Nephron (organoid): ENCODE data around the gene TUBB2A.
"Not testable (repeated sequence)": the region's sequence is repeated elsewhere in the genome, so short reads cannot be mapped to it uniquely, and the experiment has no call there.

ENCODE experiments used
- H3K27ac Mint-ChIP-seq, 3 experiments: 2 replicates each; pipeline ENCODE4 v1.8.0; 2020; ENCODE audit warnings: mixed read lengths in 3 of 3, mild to moderate bottlenecking in 2 of 3, moderate library complexity in 1 of 3
- H3K27me3 Mint-ChIP-seq: 2 replicates; pipeline ENCODE4 v1.8.0; 2021; ENCODE audit warnings: low read depth, mild to moderate bottlenecking, moderate library complexity, mixed read lengths
- H3K36me3 Mint-ChIP-seq: 2 replicates; pipeline ENCODE4 v1.8.0; 2020; ENCODE audit warnings: low read depth, mixed read lengths
- H3K4me1 Mint-ChIP-seq: 2 replicates; pipeline ENCODE4 v1.8.0; 2020; ENCODE audit warnings: mixed read lengths
- H3K4me3 Mint-ChIP-seq, 3 experiments: 2 replicates each; pipeline ENCODE4 v1.8.0; 2020; ENCODE audit warnings: mild to moderate bottlenecking in 3 of 3, mixed read lengths in 3 of 3, moderate library complexity in 2 of 3
- H3K9me3 Mint-ChIP-seq: 2 replicates; pipeline ENCODE4 v1.8.0; 2020; ENCODE audit warnings: mixed read lengths
- TF ChIP-seq, protein P1 (sequence below), 3 experiments: fragments of 200-600 bp; sonication (generic); IDR thresholded peaks; one replicate each; pipeline ENCODE4 v1.5.0; 2021; ENCODE audit warnings: antibody characterized with exemption in 3 of 3; ENCODE audit not compliant: unreplicated experiment in 3 of 3

TUBB2A gene

GRCh38 chr6:3188262-3188661, 30.9 kb upstream of the TUBB2A start:
- Mint-ChIP-seq H3K4me1 (no peaks in the 10 kb centered on the region), H3K27ac (no peak overlapping the region), H3K27me3 (peaks cover 13% of the 10 kb centered on the region), H3K36me3 (no peaks in the 10 kb centered on the region), H3K9me3 (no peaks in the 10 kb centered on the region), H3K4me3 (no peak overlapping the region)
- TF ChIP-seq, protein P1, sequence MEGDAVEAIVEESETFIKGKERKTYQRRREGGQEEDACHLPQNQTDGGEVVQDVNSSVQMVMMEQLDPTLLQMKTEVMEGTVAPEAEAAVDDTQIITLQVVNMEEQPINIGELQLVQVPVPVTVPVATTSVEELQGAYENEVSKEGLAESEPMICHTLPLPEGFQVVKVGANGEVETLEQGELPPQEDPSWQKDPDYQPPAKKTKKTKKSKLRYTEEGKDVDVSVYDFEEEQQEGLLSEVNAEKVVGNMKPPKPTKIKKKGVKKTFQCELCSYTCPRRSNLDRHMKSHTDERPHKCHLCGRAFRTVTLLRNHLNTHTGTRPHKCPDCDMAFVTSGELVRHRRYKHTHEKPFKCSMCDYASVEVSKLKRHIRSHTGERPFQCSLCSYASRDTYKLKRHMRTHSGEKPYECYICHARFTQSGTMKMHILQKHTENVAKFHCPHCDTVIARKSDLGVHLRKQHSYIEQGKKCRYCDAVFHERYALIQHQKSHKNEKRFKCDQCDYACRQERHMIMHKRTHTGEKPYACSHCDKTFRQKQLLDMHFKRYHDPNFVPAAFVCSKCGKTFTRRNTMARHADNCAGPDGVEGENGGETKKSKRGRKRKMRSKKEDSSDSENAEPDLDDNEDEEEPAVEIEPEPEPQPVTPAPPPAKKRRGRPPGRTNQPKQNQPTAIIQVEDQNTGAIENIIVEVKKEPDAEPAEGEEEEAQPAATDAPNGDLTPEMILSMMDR (IDR thresholded peaks at IDR 0.05; ENCODE audit: unreplicated experiment in 3 of 3) = no peak

DNA sequence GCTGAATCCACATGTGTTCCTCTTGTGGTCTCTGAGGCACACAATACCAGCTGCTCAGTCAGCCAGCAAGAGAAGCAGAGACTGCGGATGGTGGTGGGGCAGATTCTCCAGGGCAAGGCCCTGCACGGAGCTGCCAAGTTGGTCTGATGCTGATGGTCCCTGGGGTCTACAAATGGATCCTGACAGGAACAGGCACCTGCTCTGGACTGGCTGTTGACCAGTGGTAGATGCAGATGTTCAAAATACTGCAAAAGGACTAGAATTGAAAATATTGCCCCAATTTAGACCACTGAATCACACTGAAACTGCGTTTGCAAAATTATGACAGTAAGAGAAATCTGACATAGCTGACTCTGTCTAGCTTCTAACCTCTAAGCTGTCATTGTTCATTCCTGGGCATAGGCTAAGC, 29.6 kb upstream of the TUBB2A start:
- no peaks in the 10 kb centered on the region for H3K4me1 Mint-ChIP-seq
- no peak overlapping the region for H3K4me3 Mint-ChIP-seq
- H3K9me3 Mint-ChIP-seq = no peaks in the 10 kb centered on the region
- TF ChIP-seq, protein P1 (IDR thresholded peaks at IDR 0.05; ENCODE audit: unreplicated experiment in 3 of 3) = no peak
- peaks cover 13% of the 10 kb centered on the region for H3K27me3 Mint-ChIP-seq
- no peaks in the 10 kb centered on the region for H3K36me3 Mint-ChIP-seq
- no peak overlapping the region for H3K27ac Mint-ChIP-seq

- H3K27ac Mint-ChIP-seq = no peak overlapping the region
Measured at GRCh38 chr6:3183066-3183465, 25.7 kb upstream of the TUBB2A start.

DNA sequence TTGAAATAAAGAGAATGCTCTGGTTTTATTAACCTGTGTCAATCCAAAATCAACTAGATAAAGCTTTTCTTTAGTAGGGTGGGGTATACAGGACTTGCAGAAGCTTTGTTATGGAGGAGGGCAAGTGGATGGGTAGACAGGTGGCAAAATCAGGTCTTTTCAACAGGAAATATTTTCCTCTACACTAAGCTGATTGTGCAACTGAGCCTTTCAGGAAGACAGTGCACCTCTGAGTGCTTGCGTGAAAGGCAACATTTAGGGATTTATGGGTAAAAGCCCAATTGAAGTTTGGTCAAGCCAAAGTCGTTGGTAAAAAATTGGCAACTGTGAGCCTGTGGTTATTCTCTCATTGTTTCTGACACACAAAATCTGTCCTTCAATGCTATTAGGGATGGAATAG, 23.8 kb upstream of the TUBB2A start:
- peaks cover 10% of the 10 kb centered on the region for H3K27me3 Mint-ChIP-seq
- no peaks in the 10 kb centered on the region for H3K9me3 Mint-ChIP-seq
- no peak overlapping the region for H3K27ac Mint-ChIP-seq
- TF ChIP-seq, protein P1 (IDR thresholded peaks at IDR 0.05; ENCODE audit: unreplicated experiment in 3 of 3) = no peak
- no peaks in the 10 kb centered on the region for H3K36me3 Mint-ChIP-seq
- H3K4me1 Mint-ChIP-seq = peaks cover under 1% of the 10 kb centered on the region
- no peak overlapping the region for H3K4me3 Mint-ChIP-seq

More at GRCh38 chr6:3183066-3183465, 25.7 kb upstream of the TUBB2A start:
- H3K36me3 Mint-ChIP-seq = no peaks in the 10 kb centered on the region
- no peaks in the 10 kb centered on the region for H3K9me3 Mint-ChIP-seq
- H3K4me1 Mint-ChIP-seq = no peaks in the 10 kb centered on the region
- H3K4me3 Mint-ChIP-seq = no peak overlapping the region
- TF ChIP-seq, protein P1 (IDR thresholded peaks at IDR 0.05; ENCODE audit: unreplicated experiment in 3 of 3) = no peak
- H3K27me3 Mint-ChIP-seq = peaks cover 17% of the 10 kb centered on the region

- H3K9me3 Mint-ChIP-seq, H3K27ac Mint-ChIP-seq, H3K36me3 Mint-ChIP-seq, H3K27me3 Mint-ChIP-seq: not testable (repeated sequence)
- Mint-ChIP-seq H3K4me3 (peak overlapping the region; percentile 76 to 85 (median 78)), H3K4me1 (peaks cover 12% of the 10 kb centered on the region)
Measured at GRCh38 chr6:3179945-3180344, 22.6 kb upstream of the TUBB2A start.

DNA sequence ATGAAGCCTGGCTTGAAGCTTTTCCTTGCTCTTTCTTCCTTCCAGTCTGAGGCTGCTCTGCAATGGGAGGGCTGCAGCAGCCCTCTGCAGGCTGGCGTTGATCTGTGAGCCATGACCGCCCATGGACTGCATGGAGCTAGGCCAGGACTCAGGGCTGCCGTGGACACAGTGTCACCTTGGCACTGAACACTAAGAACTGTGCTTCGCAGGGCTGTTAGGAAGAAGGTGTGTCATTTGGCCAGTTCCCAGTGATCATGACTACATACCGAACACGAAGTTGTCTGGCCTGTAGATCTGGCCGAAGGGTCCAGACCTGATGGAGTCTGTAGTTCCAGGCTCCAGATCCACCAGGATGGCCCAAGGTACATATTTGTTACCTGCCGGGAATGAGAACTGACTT, 21.3 kb upstream of the TUBB2A start:
- H3K4me1 Mint-ChIP-seq = peaks cover 14% of the 10 kb centered on the region
- H3K27me3 Mint-ChIP-seq, H3K4me3 Mint-ChIP-seq, H3K27ac Mint-ChIP-seq, H3K9me3 Mint-ChIP-seq, H3K36me3 Mint-ChIP-seq: not testable (repeated sequence)

DNA sequence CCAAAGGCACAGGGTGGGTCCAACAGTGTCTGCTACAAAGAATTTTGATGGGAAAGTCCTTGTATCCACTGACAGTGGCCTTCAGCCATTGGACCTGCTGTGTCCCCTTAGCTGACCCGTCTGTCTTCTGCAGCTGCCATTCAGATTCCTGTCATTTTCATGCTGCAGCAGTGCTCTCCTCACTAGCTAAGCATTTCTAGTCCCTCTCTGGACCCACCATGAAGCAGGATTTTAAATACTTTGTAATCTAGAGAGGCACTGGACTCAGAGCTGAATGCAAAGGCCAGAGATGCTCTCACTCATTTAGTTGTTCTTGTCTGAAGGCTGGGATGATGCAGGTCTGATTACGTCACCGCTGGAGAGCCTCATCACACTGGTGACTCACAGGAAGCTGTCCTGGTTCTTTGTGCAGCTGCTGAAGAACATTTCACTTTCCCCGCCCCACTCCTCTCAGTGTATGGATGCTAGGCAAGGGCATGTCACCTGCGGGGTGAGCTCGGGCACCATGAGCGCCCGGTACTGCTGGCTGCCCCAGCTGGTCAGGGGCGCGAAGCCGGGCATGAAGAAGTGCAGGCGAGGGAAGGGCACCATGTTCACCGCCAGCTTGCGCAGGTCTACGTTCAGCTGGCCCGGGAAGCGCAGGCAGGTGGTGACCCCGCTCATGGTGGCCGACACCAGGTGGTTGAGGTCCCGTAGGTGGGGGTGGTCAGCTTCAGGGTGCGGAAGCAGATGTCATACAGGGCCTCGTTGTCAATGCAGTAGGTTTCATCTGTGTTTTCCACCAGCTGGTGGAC, 19.4 kb upstream of the TUBB2A start:
- H3K27me3 Mint-ChIP-seq = peaks cover 9% of the 10 kb centered on the region
- TF ChIP-seq, protein P1 (IDR thresholded peaks at IDR 0.05; ENCODE audit: unreplicated experiment in 3 of 3) = no peak
- peaks cover 24% of the 10 kb centered on the region for H3K4me1 Mint-ChIP-seq
- no peaks in the 10 kb centered on the region for H3K36me3 Mint-ChIP-seq
- no peak overlapping the region for H3K4me3 Mint-ChIP-seq
- no peak overlapping the region for H3K27ac Mint-ChIP-seq
- no peaks in the 10 kb centered on the region for H3K9me3 Mint-ChIP-seq
